GM23338 (cell line): Measurements from ENCODE around the gene GPATCH4. TPM values are rescaled to one million over a fixed set of nuclear protein-coding genes. Genes with fewer than 3 reads are reported as not detected.

Experiments
- ATAC-seq: fragments of 200-7000 bp; cut with Tn5 transposase; 3 replicates; pipeline ENCODE4 v1.9.1; 2020
- DNase-seq: peaks from one replicate; pipeline ENCODE4 v3.0.0-alpha.2; 2015; ENCODE audit warnings: low spot score
- H2AFZ ChIP-seq: fragments of 200-600 bp; sonication (generic); 2 replicates; pipeline ENCODE4 v1.8.0; 2016; ENCODE audit warnings: antibody characterized with exemption, mild to moderate bottlenecking, moderate library complexity
- H3F3A ChIP-seq: fragments of 200-600 bp; sonication (generic); replicated peaks from 2 replicates; pipeline ENCODE4 v1.8.0; 2017; ENCODE audit warnings: antibody characterized with exemption, mixed run types, low read depth
- H3K27ac ChIP-seq: fragments of 200-600 bp; sonication (generic); 2 replicates; pipeline ENCODE4 v1.6.1; 2016; ENCODE audit warnings: low read depth
- H3K27me3 ChIP-seq: fragments of 200-600 bp; sonication (generic); 2 replicates; pipeline ENCODE4 v1.8.0; 2016; ENCODE audit warnings: mild to moderate bottlenecking, mixed run types, moderate library complexity; ENCODE audit not compliant: insufficient read depth
- H3K36me3 ChIP-seq: fragments of 200-600 bp; sonication (generic); 2 replicates; pipeline ENCODE4 v1.8.0; 2016; ENCODE audit warnings: mild to moderate bottlenecking; ENCODE audit not compliant: insufficient read depth
- H3K4me1 ChIP-seq: fragments of 200-600 bp; sonication (generic); 2 replicates; pipeline ENCODE4 v1.8.0; 2016; ENCODE audit warnings: mild to moderate bottlenecking, moderate library complexity; ENCODE audit not compliant: insufficient read depth
- H3K4me2 ChIP-seq: fragments of 200-600 bp; sonication (generic); 2 replicates; pipeline ENCODE4 v1.7.1; 2017; ENCODE audit warnings: mixed run types
- H3K4me3 ChIP-seq: fragments of 200-600 bp; sonication (generic); 2 replicates; pipeline ENCODE4 v1.6.1; 2016; ENCODE audit warnings: mixed run types
- H3K79me2 ChIP-seq: fragments of 200-600 bp; sonication (generic); replicated peaks from 2 replicates; pipeline ENCODE4 v1.8.0; 2017; ENCODE audit warnings: mild to moderate bottlenecking; ENCODE audit not compliant: insufficient read depth
- H3K9me2 ChIP-seq: fragments of 200-600 bp; sonication (generic); 2 replicates; pipeline ENCODE4 v1.8.0; 2017; ENCODE audit not compliant: insufficient read depth
- H4K20me1 ChIP-seq: fragments of 200-600 bp; sonication (generic); replicated peaks from 2 replicates; pipeline ENCODE4 v1.8.0; 2017; ENCODE audit warnings: mild to moderate bottlenecking; ENCODE audit not compliant: insufficient read depth
- H3K27ac Mint-ChIP-seq: 2 replicates; pipeline ENCODE4 v1.8.0; 2020; ENCODE audit warnings: inconsistent platforms, mild to moderate bottlenecking, moderate library complexity, mixed read lengths
- H3K27me3 Mint-ChIP-seq: 3 replicates; pipeline ENCODE4 v1.8.0; 2022; ENCODE audit warnings: low read depth, mild to moderate bottlenecking, moderate library complexity, mixed read lengths, inconsistent platforms; ENCODE audit not compliant: insufficient read depth, poor library complexity
- H3K36me3 Mint-ChIP-seq: 3 replicates; pipeline ENCODE4 v1.8.0; 2021; ENCODE audit warnings: low read depth, mild to moderate bottlenecking, inconsistent platforms, moderate library complexity, mixed read lengths
- H3K4me1 Mint-ChIP-seq: 3 replicates; pipeline ENCODE4 v1.8.0; 2020; ENCODE audit warnings: mild to moderate bottlenecking, inconsistent platforms, mixed read lengths
- H3K4me3 Mint-ChIP-seq: 3 replicates; pipeline ENCODE4 v1.8.0; 2021; ENCODE audit warnings: moderate library complexity, mild to moderate bottlenecking, inconsistent platforms, mixed read lengths
- H3K9me3 Mint-ChIP-seq: 3 replicates; pipeline ENCODE4 v1.8.0; 2020; ENCODE audit warnings: moderate library complexity, mild to moderate bottlenecking, inconsistent platforms, mixed read lengths
- EZH2phosphoT487 ChIP-seq: fragments of 200-600 bp; sonication (generic); IDR thresholded peaks from one replicate; pipeline ENCODE4 v1.8.1; 2018; ENCODE audit warnings: antibody characterized with exemption; ENCODE audit not compliant: unreplicated experiment
- JUNB ChIP-seq: IDR thresholded peaks from one replicate; pipeline ENCODE4 v1.6.1; 2016; ENCODE audit warnings: antibody characterized with exemption; ENCODE audit not compliant: unreplicated experiment
- POLR2AphosphoS5 ChIP-seq: IDR thresholded peaks from 2 replicates; pipeline ENCODE4 v1.6.1; 2016; ENCODE audit warnings: antibody characterized with exemption, low read depth
- STAT1 ChIP-seq: IDR thresholded peaks from one replicate; pipeline ENCODE4 v1.6.1; 2016; ENCODE audit warnings: antibody characterized with exemption; ENCODE audit not compliant: unreplicated experiment
- polyA plus RNA-seq: library from polyadenylated mRNA; unstranded; fragments of >200 nt; fragmentation: Nextera tagmentation; extraction: Ambion mirVana; gene quantifications from 2 replicates; pipeline ENCODE4 v1.2.1, GENCODE V29; 2016
- total RNA-seq: library from RNA; depleted of rRNA; stranded (reverse); fragments of >200 nt; shearing (Covaris generic); gene quantifications from 2 replicates; pipeline ENCODE4 v1.2.3, GENCODE V29; 2014
- TF ChIP-seq, protein P1 (sequence below): IDR thresholded peaks from one replicate; pipeline ENCODE4 v1.6.1; 2018; ENCODE audit warnings: antibody characterized with exemption; ENCODE audit not compliant: unreplicated experiment

Gene GPATCH4
- total and polyA plus RNA-seq, 2 experiments from 2014 or later = 58.9 to 187 TPM

DNA sequence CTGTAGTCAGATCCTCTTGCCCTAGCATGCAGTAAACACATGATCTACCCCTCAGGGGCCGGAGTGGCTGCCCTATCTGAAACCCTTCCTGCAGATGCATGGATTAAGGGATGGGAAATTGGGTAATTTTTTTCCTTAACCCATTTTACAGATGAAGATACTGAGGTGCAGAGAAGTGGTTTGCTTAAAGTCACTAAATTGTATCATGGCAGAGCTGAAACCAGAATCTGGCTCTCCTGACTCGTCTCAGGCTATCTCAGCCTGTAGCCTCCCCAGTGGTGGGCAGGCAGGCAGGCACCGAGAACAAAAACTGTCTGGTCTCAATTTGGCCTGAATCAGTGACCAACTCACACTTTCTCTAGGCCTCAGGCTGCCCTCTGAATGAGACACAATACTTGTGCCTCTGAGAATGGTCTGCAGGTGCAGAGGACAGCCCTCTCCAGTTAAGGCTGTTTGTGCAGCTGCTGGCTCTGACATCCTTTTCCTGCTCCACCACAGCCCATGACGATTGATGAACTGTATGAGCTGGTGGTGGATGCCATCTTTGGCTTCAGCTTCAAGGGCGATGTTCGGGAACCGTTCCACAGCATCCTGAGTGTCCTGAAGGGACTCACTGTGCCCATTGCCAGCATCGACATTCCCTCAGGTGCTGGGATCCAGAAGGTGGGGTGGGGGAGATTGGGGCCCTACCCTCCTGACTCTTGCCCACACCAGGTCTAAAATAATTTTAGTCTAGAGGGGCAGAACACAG lies 8.2 kb downstream of the GPATCH4 start:
- H3K9me2 ChIP-seq = no peaks in the 10 kb centered on the region
- ATAC-seq (no peak), DNase-seq (no peak)
- H3K4me2 ChIP-seq = peak overlapping the region; percentile 80; the same call in 1 of the 2 replicates
- TF ChIP-seq, protein P1, sequence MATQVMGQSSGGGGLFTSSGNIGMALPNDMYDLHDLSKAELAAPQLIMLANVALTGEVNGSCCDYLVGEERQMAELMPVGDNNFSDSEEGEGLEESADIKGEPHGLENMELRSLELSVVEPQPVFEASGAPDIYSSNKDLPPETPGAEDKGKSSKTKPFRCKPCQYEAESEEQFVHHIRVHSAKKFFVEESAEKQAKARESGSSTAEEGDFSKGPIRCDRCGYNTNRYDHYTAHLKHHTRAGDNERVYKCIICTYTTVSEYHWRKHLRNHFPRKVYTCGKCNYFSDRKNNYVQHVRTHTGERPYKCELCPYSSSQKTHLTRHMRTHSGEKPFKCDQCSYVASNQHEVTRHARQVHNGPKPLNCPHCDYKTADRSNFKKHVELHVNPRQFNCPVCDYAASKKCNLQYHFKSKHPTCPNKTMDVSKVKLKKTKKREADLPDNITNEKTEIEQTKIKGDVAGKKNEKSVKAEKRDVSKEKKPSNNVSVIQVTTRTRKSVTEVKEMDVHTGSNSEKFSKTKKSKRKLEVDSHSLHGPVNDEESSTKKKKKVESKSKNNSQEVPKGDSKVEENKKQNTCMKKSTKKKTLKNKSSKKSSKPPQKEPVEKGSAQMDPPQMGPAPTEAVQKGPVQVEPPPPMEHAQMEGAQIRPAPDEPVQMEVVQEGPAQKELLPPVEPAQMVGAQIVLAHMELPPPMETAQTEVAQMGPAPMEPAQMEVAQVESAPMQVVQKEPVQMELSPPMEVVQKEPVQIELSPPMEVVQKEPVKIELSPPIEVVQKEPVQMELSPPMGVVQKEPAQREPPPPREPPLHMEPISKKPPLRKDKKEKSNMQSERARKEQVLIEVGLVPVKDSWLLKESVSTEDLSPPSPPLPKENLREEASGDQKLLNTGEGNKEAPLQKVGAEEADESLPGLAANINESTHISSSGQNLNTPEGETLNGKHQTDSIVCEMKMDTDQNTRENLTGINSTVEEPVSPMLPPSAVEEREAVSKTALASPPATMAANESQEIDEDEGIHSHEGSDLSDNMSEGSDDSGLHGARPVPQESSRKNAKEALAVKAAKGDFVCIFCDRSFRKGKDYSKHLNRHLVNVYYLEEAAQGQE = no peak
- no peak for TF ChIP-seq STAT1
- no peak for TF ChIP-seq EZH2phosphoT487
- TF ChIP-seq POLR2AphosphoS5 = peak; percentile 34; the same call in 1 of the 2 replicates
- H3K27me3 Mint-ChIP-seq = peaks cover 4% of the 10 kb centered on the region
- H3K4me1 Mint-ChIP-seq = peaks cover 17% of the 10 kb centered on the region
- H2AFZ ChIP-seq = no peak overlapping the region
- no peaks in the 10 kb centered on the region for H3K79me2 ChIP-seq
- H3K9me3 Mint-ChIP-seq = no peaks in the 10 kb centered on the region
- no peaks in the 10 kb centered on the region for H3K27me3 ChIP-seq
- no peak overlapping the region for H3K27ac Mint-ChIP-seq
- peaks cover 8% of the 10 kb centered on the region; the same call in 1 of the 2 replicates for H3K4me1 ChIP-seq
- H3K4me3 ChIP-seq = peak overlapping the region; percentile 95
- peaks cover 11% of the 10 kb centered on the region for H3K36me3 ChIP-seq
- peaks cover 19% of the 10 kb centered on the region for H4K20me1 ChIP-seq
- peaks cover 40% of the 10 kb centered on the region for H3F3A ChIP-seq
- H3K4me3 Mint-ChIP-seq = peak overlapping the region; percentile 82
- 0 out of 2 replicates have a peak overlapping the region, but pooled peaks have one; percentile 39 for H3K27ac ChIP-seq
- H3K36me3 Mint-ChIP-seq = peaks cover 55% of the 10 kb centered on the region

DNA sequence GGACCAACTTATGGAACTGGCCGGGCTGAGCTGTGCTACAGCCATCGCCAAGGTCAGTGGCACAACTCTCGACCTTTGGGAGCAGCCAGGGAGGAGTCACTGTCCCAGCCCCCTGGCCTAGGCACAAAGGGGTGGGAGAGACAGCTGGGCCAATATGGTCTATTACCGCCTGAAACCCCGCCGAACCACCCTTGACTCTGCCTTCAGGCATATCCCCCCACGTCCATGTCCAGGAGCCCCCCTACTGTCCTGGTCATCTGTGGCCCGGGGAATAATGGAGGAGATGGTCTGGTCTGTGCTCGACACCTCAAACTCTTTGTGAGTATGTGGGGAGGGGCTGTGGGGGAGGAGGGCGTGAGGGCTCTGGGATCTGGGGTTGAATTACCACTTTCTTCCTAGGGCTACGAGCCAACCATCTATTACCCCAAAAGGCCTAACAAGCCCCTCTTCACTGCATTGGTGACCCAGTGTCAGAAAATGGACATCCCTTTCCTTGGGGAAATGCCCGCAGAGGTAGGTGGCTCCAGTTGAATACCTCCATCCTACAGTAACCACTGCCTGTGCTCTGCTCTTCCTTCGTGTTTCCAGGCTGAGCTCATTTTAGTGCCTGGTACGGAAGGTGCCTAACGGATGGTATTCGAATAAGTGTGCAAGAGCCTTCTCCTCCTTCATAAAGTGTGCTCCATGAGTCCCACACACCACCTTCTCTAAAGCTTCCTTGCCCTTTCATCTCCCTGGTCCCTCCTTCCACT lies 8.9 kb downstream of the GPATCH4 start:
- Mint-ChIP-seq H3K4me1 (peaks cover 17% of the 10 kb centered on the region), H3K9me3 (no peaks in the 10 kb centered on the region), H3K4me3 (peak overlapping the region; percentile 82), H3K27ac (peak overlapping the region; percentile 75; the same call in 1 of the 2 replicates), H3K36me3 (peaks cover 48% of the 10 kb centered on the region), H3K27me3 (peaks cover 4% of the 10 kb centered on the region)
- Histone ChIP-seq H2AFZ (no peak overlapping the region), H3K4me1 (peaks cover 8% of the 10 kb centered on the region; the same call in 1 of the 2 replicates), H4K20me1 (peaks cover 19% of the 10 kb centered on the region), H3K79me2 (no peaks in the 10 kb centered on the region), H3F3A (peaks cover 34% of the 10 kb centered on the region), H3K27ac (peak overlapping the region; percentile 59; the same call in 1 of the 2 replicates), H3K36me3 (peaks cover 5% of the 10 kb centered on the region), H3K4me2 (peak overlapping the region; percentile 80), H3K9me2 (no peaks in the 10 kb centered on the region), H3K4me3 (peak overlapping the region; percentile 95), H3K27me3 (no peaks in the 10 kb centered on the region)
- TF ChIP-seq JUNB = no peak
- peak; percentile 41; the same call in 1 of the 2 replicates for TF ChIP-seq POLR2AphosphoS5
- DNase-seq (peak; percentile 21), ATAC-seq (peak; percentile 29)
